ENCODE results near the gene FGD2. TPM values are rescaled to one million over a fixed set of nuclear protein-coding genes. Genes with fewer than 3 reads are reported as not detected.

Gene FGD2, protein sequence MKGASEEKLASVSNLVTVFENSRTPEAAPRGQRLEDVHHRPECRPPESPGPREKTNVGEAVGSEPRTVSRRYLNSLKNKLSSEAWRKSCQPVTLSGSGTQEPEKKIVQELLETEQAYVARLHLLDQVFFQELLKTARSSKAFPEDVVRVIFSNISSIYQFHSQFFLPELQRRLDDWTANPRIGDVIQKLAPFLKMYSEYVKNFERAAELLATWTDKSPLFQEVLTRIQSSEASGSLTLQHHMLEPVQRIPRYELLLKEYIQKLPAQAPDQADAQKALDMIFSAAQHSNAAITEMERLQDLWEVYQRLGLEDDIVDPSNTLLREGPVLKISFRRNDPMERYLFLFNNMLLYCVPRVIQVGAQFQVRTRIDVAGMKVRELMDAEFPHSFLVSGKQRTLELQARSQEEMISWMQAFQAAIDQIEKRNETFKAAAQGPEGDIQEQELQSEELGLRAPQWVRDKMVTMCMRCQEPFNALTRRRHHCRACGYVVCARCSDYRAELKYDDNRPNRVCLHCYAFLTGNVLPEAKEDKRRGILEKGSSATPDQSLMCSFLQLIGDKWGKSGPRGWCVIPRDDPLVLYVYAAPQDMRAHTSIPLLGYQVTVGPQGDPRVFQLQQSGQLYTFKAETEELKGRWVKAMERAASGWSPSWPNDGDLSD
- not detected in 2 replicates for total RNA-seq

DNA sequence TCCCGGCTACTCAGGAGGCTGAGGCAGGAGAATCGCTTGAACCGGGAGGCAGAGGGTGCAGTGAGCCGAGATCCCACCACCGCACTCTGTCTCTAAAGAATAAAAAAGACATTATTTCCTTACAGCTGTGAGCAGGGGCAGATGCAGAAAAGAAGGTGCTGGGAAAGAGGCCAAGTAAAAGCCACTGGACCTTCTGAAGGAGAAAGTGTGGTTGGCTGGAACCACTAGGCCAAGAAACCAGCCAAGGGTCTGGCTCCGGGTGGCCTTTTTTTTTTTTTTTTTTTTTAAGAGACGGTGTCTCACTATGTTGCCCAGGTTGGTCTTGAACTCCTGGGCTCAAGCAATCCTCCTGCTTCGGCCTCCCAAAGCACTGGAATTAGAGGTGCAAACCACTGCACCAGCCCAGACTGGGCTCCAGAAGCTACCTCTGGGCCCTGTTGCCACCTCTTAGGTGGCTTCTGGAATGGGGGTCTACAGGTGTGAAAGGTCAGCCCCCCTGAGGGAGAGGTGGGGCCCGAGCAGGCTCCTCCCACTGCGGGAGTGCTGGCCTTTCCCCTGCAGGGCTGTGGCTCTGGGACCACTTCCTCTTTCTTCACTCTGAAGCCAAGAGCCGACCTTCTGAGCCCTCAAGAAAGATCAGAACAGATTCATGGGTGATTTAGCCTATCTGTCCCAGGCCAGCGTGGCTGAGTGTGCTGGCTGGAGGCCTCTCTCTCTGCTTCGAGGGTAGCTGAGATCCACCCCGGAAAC lies at the start of gene FGD2:
Gene FGD2, plus strand, starts transcription at position 595 of the 750 bp plus-strand sequence. CDS start 163 bp downstream, outside the sequence.

DNA sequence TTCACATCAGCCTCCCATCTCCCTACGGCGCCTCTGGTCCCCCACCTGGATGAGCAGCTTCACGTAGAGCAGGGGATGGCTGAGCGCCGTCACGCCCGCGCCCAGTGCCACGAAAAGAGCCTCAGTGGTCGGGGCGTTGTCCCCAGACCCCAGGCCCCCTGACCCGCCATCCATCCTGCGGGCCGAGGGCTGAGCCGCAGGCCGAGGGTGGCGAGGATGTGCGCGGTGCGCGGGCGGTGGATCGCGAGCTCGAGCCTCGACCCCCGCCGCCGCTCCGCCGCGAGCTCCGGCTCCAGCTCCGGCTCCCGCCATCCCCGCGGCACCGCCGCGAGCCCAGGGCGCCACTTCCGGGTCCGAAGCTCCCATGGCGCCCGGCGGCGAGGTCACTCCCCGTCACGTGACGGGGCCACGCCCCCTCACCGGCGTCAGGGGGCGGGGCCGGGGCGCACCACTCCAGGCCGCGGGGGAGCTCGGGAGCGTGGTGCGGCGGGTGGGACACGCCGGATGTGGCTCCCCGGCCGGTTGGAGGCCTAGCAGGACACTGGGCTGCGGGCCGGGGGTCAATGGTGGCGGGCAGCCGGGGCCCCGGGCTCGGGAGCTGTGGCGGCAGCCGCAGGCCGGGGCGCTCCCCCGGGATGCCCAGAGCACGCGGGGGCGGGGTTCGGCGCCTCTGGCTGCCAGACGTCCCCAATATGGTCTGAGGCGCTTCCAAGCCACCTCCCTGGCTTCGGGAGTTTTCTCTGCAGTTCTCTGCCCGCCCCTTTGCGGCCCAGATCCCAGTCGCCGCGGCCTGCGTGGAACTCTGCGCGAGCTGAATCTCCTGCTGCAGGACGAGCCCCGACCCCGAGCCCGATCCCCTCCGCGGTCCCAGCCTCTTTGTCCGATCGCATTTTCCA lies 19.4 kb upstream of the FGD2 start, which contains the start of gene MTCH1:
Gene MTCH1, minus strand, starts transcription at position 389 of the 896 bp plus-strand sequence. Its CDS starts 23 bp downstream, at position 366.

Other genes starting within 250 kb of the FGD2 start
- gene CPNE5, start 166.2 kb upstream of the FGD2 start, total RNA-seq = 2.3 and 3.3 TPM in 2 replicates
- 35.6 and 38.4 TPM in 2 replicates for gene PPIL1, start 130.9 kb upstream of the FGD2 start, total RNA-seq
- 31.7 and 35.8 TPM in 2 replicates for gene C6orf89, start 119.7 kb upstream of the FGD2 start, total RNA-seq
- 0.98 TPM in 1 of 2 replicates, not detected in the other for gene PI16, start 50.9 kb upstream of the FGD2 start, total RNA-seq
- gene MTCH1, start 19.5 kb upstream of the FGD2 start, total RNA-seq = 266 and 272 TPM in 2 replicates
- 6.1 and 8.4 TPM in 2 replicates for gene PIM1, start 164.5 kb downstream of the FGD2 start, total RNA-seq